ENCODE measurements around the gene ZNF311.

- TF ChIP-seq CTCF (IDR thresholded peaks at IDR 0.05; ENCODE audit: low read depth, low read length, poor library complexity, severe bottlenecking) (no peak), EZH2phosphoT487 (IDR thresholded peaks at IDR 0.05; ENCODE audit: borderline replicate concordance, low read length) (no peak)
Measured at GRCh38 chr6:29014729-29015608, 9.9 kb upstream of the ZNF311 start.
